ENCODE data around the gene UBE3B.

Gene UBE3B

DNA sequence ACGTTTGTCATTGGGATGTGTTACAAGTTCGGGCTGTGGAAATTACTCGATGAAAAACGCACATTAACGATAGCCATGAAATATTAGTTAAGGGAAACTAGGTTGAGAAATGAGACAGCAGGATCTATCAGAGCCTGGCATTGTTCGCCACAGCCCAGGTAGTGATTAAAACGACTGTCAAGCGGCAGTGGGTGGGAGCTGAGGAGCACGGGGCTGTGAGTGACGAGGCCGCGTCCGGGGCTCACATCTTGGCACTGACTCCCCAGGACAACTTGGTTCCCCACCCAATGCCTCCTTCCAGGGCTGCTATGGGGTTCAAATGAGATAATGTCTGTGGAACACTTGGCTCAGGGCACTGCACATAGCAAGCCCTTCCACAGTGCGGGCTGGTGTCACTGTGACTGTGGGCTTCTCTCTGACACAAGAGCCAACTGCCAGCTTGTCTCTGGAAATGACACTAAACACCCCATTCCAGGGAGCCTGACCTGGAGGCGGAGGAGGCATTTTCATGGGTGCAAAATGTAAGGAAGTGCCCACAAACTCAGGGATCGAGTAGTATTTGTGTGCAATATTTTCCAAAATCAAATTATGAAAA lies 76.6 kb downstream of the UBE3B start:
- Histone ChIP-seq H3K36me3 (peaks cover 22% of the 10 kb centered on the region; the same call in 1 of the 2 replicates), H3K9me3 (ENCODE audit: severe bottlenecking) (no peaks in the 10 kb centered on the region), H3K4me3 (ENCODE audit: low read depth, low read length) (no peak overlapping the region), H3K27ac (no peak overlapping the region), H3K27me3 (ENCODE audit: insufficient read depth, low read depth, severe bottlenecking) (no peaks in the 10 kb centered on the region)
- DNase-seq: no peak
- TF ChIP-seq, protein P1, sequence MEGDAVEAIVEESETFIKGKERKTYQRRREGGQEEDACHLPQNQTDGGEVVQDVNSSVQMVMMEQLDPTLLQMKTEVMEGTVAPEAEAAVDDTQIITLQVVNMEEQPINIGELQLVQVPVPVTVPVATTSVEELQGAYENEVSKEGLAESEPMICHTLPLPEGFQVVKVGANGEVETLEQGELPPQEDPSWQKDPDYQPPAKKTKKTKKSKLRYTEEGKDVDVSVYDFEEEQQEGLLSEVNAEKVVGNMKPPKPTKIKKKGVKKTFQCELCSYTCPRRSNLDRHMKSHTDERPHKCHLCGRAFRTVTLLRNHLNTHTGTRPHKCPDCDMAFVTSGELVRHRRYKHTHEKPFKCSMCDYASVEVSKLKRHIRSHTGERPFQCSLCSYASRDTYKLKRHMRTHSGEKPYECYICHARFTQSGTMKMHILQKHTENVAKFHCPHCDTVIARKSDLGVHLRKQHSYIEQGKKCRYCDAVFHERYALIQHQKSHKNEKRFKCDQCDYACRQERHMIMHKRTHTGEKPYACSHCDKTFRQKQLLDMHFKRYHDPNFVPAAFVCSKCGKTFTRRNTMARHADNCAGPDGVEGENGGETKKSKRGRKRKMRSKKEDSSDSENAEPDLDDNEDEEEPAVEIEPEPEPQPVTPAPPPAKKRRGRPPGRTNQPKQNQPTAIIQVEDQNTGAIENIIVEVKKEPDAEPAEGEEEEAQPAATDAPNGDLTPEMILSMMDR (IDR thresholded peaks at IDR 0.05; ENCODE audit: low read depth, low read length): no peak

DNA sequence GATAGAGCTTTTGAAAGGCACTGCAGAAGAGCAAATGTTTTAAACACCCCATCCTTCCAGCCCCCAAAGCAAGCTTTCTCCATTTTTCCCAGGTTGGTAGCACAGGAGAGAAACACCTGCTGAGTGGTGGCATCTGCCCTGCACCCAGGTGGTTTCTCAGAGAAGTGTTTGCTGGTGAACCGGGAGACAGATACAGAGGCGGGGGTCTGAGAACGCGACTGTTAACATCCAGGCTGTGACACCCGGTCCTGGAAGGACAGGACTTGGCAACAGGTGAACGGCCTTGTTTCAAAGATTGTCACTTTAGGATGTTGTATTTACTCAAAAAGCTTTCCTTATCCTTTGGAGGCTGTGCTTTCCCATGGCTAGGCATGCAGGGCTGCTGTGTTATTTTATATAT lies 77.3 kb downstream of the UBE3B start:
- no peak for DNase-seq
- Histone ChIP-seq H3K9me3 (ENCODE audit: severe bottlenecking) (no peaks in the 10 kb centered on the region), H3K27ac (no peak overlapping the region), H3K36me3 (peaks cover 25% of the 10 kb centered on the region), H3K27me3 (ENCODE audit: insufficient read depth, low read depth, severe bottlenecking) (no peaks in the 10 kb centered on the region), H3K4me3 (ENCODE audit: low read depth, low read length) (no peak overlapping the region)
- TF ChIP-seq, protein P1 (IDR thresholded peaks at IDR 0.05; ENCODE audit: low read depth, low read length): no peak

DNA sequence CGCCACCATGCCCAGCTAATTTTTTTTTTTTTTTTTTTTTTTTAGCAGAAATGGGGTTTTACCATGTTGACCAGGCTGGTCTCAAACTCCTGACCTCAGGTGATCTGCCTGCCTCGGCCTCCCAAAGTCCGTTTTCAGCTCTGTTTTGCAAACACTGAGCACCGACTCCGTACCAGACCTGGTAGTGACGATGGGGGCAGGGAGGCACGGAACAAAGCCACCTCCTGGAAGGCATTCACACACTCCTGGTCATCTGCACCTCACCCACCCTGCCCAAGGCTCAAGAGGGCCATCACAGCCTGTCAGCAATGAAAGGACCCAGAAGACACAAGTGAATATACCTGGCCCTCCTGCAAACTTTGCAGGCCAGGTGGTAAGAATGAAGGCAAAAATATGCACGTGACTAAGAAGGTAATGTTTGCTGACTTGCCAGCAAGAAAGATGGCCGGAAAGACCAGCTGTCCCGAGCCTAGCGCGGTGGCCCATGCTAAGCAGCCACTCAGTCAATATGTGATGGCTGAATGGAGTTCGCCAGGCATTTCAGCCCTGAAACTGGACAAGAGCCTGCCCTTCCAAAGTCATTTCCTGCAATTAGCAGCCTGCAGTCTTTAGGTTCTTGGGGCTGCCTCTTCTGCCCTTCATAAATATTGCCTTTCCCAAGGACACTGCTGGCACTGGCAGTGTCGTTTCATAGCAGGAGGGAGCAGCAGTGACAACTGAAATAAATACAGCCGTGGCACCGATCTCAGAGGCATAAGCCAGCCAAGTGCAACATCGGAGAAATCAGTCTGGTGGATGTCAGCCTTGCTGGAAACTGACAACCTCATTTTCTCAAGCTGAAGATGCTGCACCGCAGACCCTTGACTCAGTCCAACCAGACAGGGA lies 78.2 kb downstream of the UBE3B start:
- no peak for DNase-seq
- TF ChIP-seq, protein P1 (IDR thresholded peaks at IDR 0.05; ENCODE audit: low read depth, low read length): no peak
- no peaks in the 10 kb centered on the region for H3K9me3 ChIP-seq (ENCODE audit: severe bottlenecking)
- H3K27me3 ChIP-seq (ENCODE audit: insufficient read depth, low read depth, severe bottlenecking): no peaks in the 10 kb centered on the region
- H3K4me3 ChIP-seq (ENCODE audit: low read depth, low read length): no peak overlapping the region
- H3K27ac ChIP-seq: no peak overlapping the region
- H3K36me3 ChIP-seq: peaks cover 31% of the 10 kb centered on the region

DNA sequence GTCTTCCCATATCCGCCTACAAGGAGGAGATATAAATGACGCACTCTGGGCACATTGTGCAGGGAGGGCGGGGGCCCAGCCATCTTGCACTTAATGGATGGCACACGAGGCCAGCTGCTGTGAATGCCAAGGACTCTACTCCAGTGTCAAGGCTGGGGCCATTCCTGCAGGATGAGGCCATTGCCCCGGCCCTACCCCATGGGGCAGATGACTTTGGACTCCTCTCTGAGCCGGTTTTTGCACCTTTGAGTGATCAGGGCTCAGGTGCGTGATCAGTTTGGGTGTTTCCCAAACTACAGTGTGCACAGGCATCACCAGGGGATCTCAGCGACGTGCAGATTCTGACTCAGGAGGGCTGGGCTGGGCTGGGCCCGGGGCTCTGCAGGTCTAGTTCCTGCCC lies 79.8 kb downstream of the UBE3B start:
- no peak overlapping the region for H3K4me3 ChIP-seq (ENCODE audit: low read depth, low read length)
- H3K9me3 ChIP-seq (ENCODE audit: severe bottlenecking): no peaks in the 10 kb centered on the region
- H3K27me3 ChIP-seq (ENCODE audit: insufficient read depth, low read depth, severe bottlenecking): no peaks in the 10 kb centered on the region
- TF ChIP-seq, protein P1 (IDR thresholded peaks at IDR 0.05; ENCODE audit: low read depth, low read length): no peak
- H3K36me3 ChIP-seq: peaks cover 36% of the 10 kb centered on the region
- no peak overlapping the region for H3K27ac ChIP-seq
- no peak for DNase-seq

DNA sequence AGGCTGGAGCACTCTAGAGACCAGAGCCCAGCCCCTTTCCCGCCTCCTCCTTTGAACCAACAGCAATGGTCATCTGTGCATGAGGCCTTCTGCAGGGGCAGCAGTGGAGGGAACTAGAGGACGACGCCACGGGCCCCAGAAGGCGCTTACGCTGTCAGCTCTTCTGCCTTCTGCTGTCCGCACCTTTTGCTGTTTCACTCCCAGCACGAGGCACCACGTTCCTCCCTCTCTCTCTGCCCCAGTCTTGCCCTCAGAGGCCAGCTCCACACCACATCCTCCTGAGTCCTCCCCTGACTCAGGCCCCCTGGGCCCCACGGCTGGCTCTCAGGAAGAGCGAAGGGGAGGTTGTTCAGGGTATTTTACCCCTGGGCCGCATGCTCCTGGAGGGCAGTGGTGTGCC lies 80.4 kb downstream of the UBE3B start:
- Histone ChIP-seq H3K4me3 (ENCODE audit: low read depth, low read length) (no peak overlapping the region), H3K9me3 (ENCODE audit: severe bottlenecking) (no peaks in the 10 kb centered on the region), H3K36me3 (peaks cover 36% of the 10 kb centered on the region), H3K27ac (no peak overlapping the region), H3K27me3 (ENCODE audit: insufficient read depth, low read depth, severe bottlenecking) (no peaks in the 10 kb centered on the region)
- TF ChIP-seq, protein P1 (IDR thresholded peaks at IDR 0.05; ENCODE audit: low read depth, low read length): no peak
- DNase-seq: no peak
